K562 (cell line): ENCODE measurements around the gene TRERF1. TPM values are rescaled to one million over a fixed set of nuclear protein-coding genes. Genes with fewer than 3 reads are reported as not detected.

Source experiments
- ATAC-seq: fragments of 200-7000 bp; cut with Tn5 transposase; 3 replicates; pipeline ENCODE4 v1.9.1; 2020; ENCODE audit warnings: moderate library complexity
- BruUV-seq: library from RNA; stranded (reverse); fragments of 400-500 nt; replicated peaks from 2 replicates; lab custom pipeline; 2021; lab: Mats Ljungman, UMichigan
- CTCF ChIA-PET: fragments of 300-600 bp; formaldehyde crosslinking; extraction: SDS; loops from one replicate; lab custom pipeline; 2021; ENCODE audit warnings: low intra/inter-chr PET ratio; lab: Yijun Ruan, JAX
- POLR2A ChIA-PET: fragments of 300-600, 350-650 bp; sonication (Branson Sonifier 250); formaldehyde crosslinking; extraction: SDS; loops from one replicate; lab custom pipeline; 2021; ENCODE audit warnings: antibody characterized with exemption, inconsistent platforms; lab: Yijun Ruan, JAX
- DNase-seq, 4 experiments: peaks; one replicate each; pipeline versions ENCODE4 v3.0.0 to v3.0.0-alpha.2; 2011 to 2018; ENCODE audit warnings: low spot score in 3 of 4, mixed read lengths in 3 of 4; ENCODE audit errors: extremely low read depth in 1 of 4
- FAIRE-seq: peaks from 2 replicates; lab custom pipeline; 2011; peaks lifted over from hg19 to GRCh38; lab: Jason Lieb, UNC
- H2AFZ ChIP-seq: 2 replicates; pipeline ENCODE4 v1.6.0; 2011; ENCODE audit warnings: low read depth, low read length, control low read depth, inconsistent platforms
- H3K27ac ChIP-seq: fragments of 200-600 bp; 3 replicates; pipeline ENCODE4 v1.8.0; 2011; ENCODE audit warnings: low read depth, mild to moderate bottlenecking, control low read depth, inconsistent platforms, low read length, moderate library complexity, mixed read lengths; ENCODE audit errors: extremely low read depth
- H3K27me3 ChIP-seq, 2 experiments: fragments of 300-600 bp in 1 of 2; 2 replicates in 1 of 2; 3 replicates in 1 of 2; pipeline versions ENCODE4 v1.6.0 to v1.8.0; 2011; ENCODE audit warnings: inconsistent platforms in 2 of 2, low read length in 2 of 2, mild to moderate bottlenecking in 1 of 2, mixed read lengths in 1 of 2, moderate library complexity in 1 of 2; ENCODE audit not compliant: control insufficient read depth in 2 of 2, insufficient read depth in 2 of 2
- H3K36me3 ChIP-seq: fragments of 300-600 bp; 3 replicates; pipeline ENCODE4 v1.8.0; 2011; ENCODE audit warnings: mild to moderate bottlenecking, low read length, inconsistent platforms; ENCODE audit not compliant: control insufficient read depth, insufficient read depth
- H3K4me1 ChIP-seq, 2 experiments: fragments of 200-600 bp in 1 of 2; replicated peaks in 1 of 2; 2 replicates in 1 of 2; 3 replicates in 1 of 2; pipeline versions ENCODE4 v1.5.1 to v1.8.0; 2011; ENCODE audit warnings: inconsistent platforms in 2 of 2, low read length in 2 of 2, mild to moderate bottlenecking in 1 of 2, mixed read lengths in 1 of 2, moderate library complexity in 1 of 2; ENCODE audit not compliant: control insufficient read depth in 2 of 2, insufficient read depth in 2 of 2
- H3K4me2 ChIP-seq: 2 replicates; pipeline ENCODE4 v1.6.1; 2011; ENCODE audit warnings: low read length, control low read depth, inconsistent platforms, mixed read lengths; ENCODE audit not compliant: insufficient read depth
- H3K4me3 ChIP-seq: fragments of 200-600 bp; sonication (generic), shearing (Covaris generic); 2 replicates; pipeline ENCODE4 v1.5.1; 2016; ENCODE audit warnings: control low read depth, inconsistent platforms
- H3K79me2 ChIP-seq: fragments of 200-600 bp; 3 replicates; pipeline ENCODE4 v1.8.0; 2011; ENCODE audit warnings: low read length, inconsistent platforms; ENCODE audit not compliant: control insufficient read depth, insufficient read depth
- H3K9ac ChIP-seq, 2 experiments: 2 replicates each; pipeline versions ENCODE4 v1.6.0 to v1.6.1; 2011; ENCODE audit warnings: low read depth in 2 of 2, low read length in 2 of 2, control low read depth in 1 of 2, inconsistent platforms in 1 of 2, mild to moderate bottlenecking in 1 of 2, mixed read lengths in 1 of 2; ENCODE audit not compliant: insufficient read depth in 1 of 2
- H3K9me1 ChIP-seq: one replicate; pipeline ENCODE4 v1.6.0; 2011; ENCODE audit warnings: inconsistent platforms, mild to moderate bottlenecking, low read length, moderate library complexity; ENCODE audit not compliant: control insufficient read depth, insufficient read depth
- H3K9me3 ChIP-seq: replicated peaks from 2 replicates; pipeline ENCODE4 v1.5.1; 2011; ENCODE audit warnings: low read depth, low read length, inconsistent platforms; ENCODE audit not compliant: control insufficient read depth, insufficient read depth
- H4K20me1 ChIP-seq: replicated peaks from 2 replicates; pipeline ENCODE4 v1.6.1; 2011; ENCODE audit warnings: low read length, inconsistent platforms, mixed read lengths; ENCODE audit not compliant: control insufficient read depth, insufficient read depth
- ADNP ChIP-seq: fragments of 200-800 bp; sonication (Bioruptor generic); IDR thresholded peaks from 2 replicates; pipeline ENCODE4 v1.6.1; 2016; ENCODE audit warnings: missing genetic modification characterization, missing compliant biosample characterization
- BCOR ChIP-seq: fragments of 450-650 bp; IDR thresholded peaks from 2 replicates; pipeline ENCODE4 v1.6.1; 2016
- CEBPG ChIP-seq, 3 experiments: fragments of 200-800 bp in 1 of 3; sonication (Bioruptor generic) in 1 of 3; sonication (generic) in 1 of 3; formaldehyde crosslinking in 1 of 3; IDR thresholded peaks in 2 of 3; conservative IDR thresholded peaks in 1 of 3; 2 replicates each; pipeline versions ENCODE4 v1.6.1 to v1.8.0; 2016 to 2022; ENCODE audit warnings: missing compliant biosample characterization in 2 of 3, missing genetic modification characterization in 2 of 3, mild to moderate bottlenecking in 1 of 3, missing genetic modification reagents in 1 of 3
- DIDO1 ChIP-seq: fragments of 450-650 bp; IDR thresholded peaks from 2 replicates; pipeline ENCODE4 v1.6.1; 2016; ENCODE audit warnings: low read depth, missing biosample characterization, missing genetic modification characterization
- HLTF ChIP-seq: fragments of 450-650 bp; IDR thresholded peaks from 2 replicates; pipeline ENCODE4 v1.6.1; 2016
- ILK ChIP-seq: fragments of 450-650 bp; IDR thresholded peaks from 2 replicates; pipeline ENCODE4 v1.6.1; 2016; ENCODE audit warnings: missing genetic modification characterization, low read depth, mild to moderate bottlenecking, missing compliant biosample characterization, moderate library complexity, borderline replicate concordance
- PTBP1 ChIP-seq: fragments of 200-400 bp; formaldehyde crosslinking; IDR thresholded peaks from 2 replicates; pipeline ENCODE4 v1.6.1; 2017; ENCODE audit warnings: low read depth, low read length
- RBM25 ChIP-seq: fragments of 200-400 bp; formaldehyde crosslinking; IDR thresholded peaks from 2 replicates; pipeline ENCODE4 v1.6.1; 2018; ENCODE audit warnings: low read length, low read depth, moderate library complexity; ENCODE audit not compliant: severe bottlenecking
- SMAD4 ChIP-seq: fragments of 250-450 bp; sonication (Bioruptor Pico); conservative IDR thresholded peaks from 2 replicates; pipeline ENCODE4 v1.8.0; 2021; ENCODE audit warnings: inconsistent platforms, mild to moderate bottlenecking, moderate library complexity
- SMARCA5 ChIP-seq: fragments of 450-650 bp; IDR thresholded peaks from 2 replicates; pipeline ENCODE4 v1.6.1; 2016
- SP1 ChIP-seq: sonication (generic); formaldehyde crosslinking; IDR thresholded peaks from 2 replicates; pipeline ENCODE4 v1.8.1; 2022; ENCODE audit warnings: mild to moderate bottlenecking, missing genetic modification reagents
- TRIM24 ChIP-seq, 2 experiments: fragments of 450-650 bp; IDR thresholded peaks; 2 replicates each; pipeline ENCODE4 v1.6.1; 2016
- ZNF121 ChIP-seq: sonication (generic); formaldehyde crosslinking; conservative IDR thresholded peaks from 2 replicates; pipeline ENCODE4 v1.8.0; 2022; ENCODE audit warnings: missing genetic modification reagents
- ZNF449 ChIP-seq: fragments of 250-450 bp; sonication (Bioruptor Pico); IDR thresholded peaks from 2 replicates; pipeline ENCODE4 v1.8.0; 2022; ENCODE audit warnings: moderate library complexity, mild to moderate bottlenecking, inconsistent platforms
- WGBS: fragments of 100-300 bp; shearing (Covaris generic); methylation state at CpG from one replicate; pipeline ENCODE4 v1.1.6; 2016; ENCODE audit warnings: low coverage, mixed read lengths; ENCODE audit not compliant: insufficient coverage; ENCODE audit errors: missing lambda C conversion rate; 5-methylcytosine and 5-hydroxymethylcytosine counted together
- in situ Hi-C: fragments of 300-500 bp; cut with MboI; formaldehyde crosslinking; loops from 4 replicates; pipeline ENCODE4 v1.15.0; 2018; ENCODE audit warnings: inconsistent platforms, mixed read lengths
- intact Hi-C: fragments of 100-400 bp; cut with micrococcal nuclease; formaldehyde crosslinking; loops from 2 replicates; pipeline ENCODE4 v1.14.2; 2022
- polyA plus RNA-seq, 8 experiments: library from polyadenylated mRNA; depleted of rRNA in 4 of 8; stranded (reverse) in 5 of 8; unstranded in 3 of 8; fragments of >200 nt; fragmentation: Nextera tagmentation in 2 of 8; fragmentation: Illumina TruSeq in 1 of 8; extraction: Ambion mirVana in 2 of 8; extraction: Trizol in 1 of 8; gene quantifications; 2 replicates each; pipeline versions ENCODE4 v1.2.1 to v1.2.3, GENCODE V29; 2011 to 2014; ENCODE audit warnings: inconsistent platforms in 1 of 8, missing spikeins in 1 of 8
- total RNA-seq, 7 experiments: library from RNA; depleted of rRNA in 6 of 7; stranded (reverse); fragments of >200 nt in 6 of 7; fragmentation: Illumina TruSeq in 2 of 7; extraction: Trizol in 2 of 7; gene quantifications; 2 replicates each; pipeline versions ENCODE4 v1.2.1 to v1.2.3, GENCODE V29; 2011 to 2021; ENCODE audit warnings: low replicate concordance in 1 of 7

The TRERF1 gene
- total and polyA plus RNA-seq, 9 of the 15 experiments (the other 6 are each of a cell fraction or from before 2014, with no cell fraction given) = 0.04 to 0.20 (median 0.07) TPM; not detected in 3

- ATAC-seq = no peak
- Histone ChIP-seq H3K9ac (no peak overlapping the region), H3K9me3 (no peaks in the 10 kb centered on the region), H2AFZ (no peak overlapping the region), H3K27ac (no peak overlapping the region), H3K9me1 (no peaks in the 10 kb centered on the region), H3K4me2 (no peak overlapping the region), H3K36me3 (no peaks in the 10 kb centered on the region), H3K4me1 (peaks cover 0 to 4% of the 10 kb centered on the region in 2 experiments; a peak in 1 of 5 replicates), H3K4me3 (no peak overlapping the region), H4K20me1 (no peaks in the 10 kb centered on the region; the same call in 1 of the 2 replicates), H3K27me3 (peaks cover 16 to 50% of the 10 kb centered on the region in 2 experiments; a peak in 4 of 5 replicates), H3K79me2 (no peaks in the 10 kb centered on the region)
- 20% methylated on average over 3 of the region's 3 CpGs for WGBS
- no peak for DNase-seq
- no peak for FAIRE-seq
- peak; percentile 13 for TF ChIP-seq RBM25
- TF ChIP-seq ADNP (tag) = no peak
- TF ChIP-seq ZNF121 (CRISPR knock-in tag) = peak; percentile 84
- intact Hi-C loops = no loop called here
- CTCF ChIA-PET = no interaction called here
- in situ Hi-C loops = no loop called here
- no TSS peak for BruUV-seq
- POLR2A ChIA-PET = no interaction called here
Measured at GRCh38 chr6:42370323-42370985, 81.3 kb downstream of the TRERF1 start.

GRCh38 chr6:42369568-42369967 is 82.2 kb downstream of the TRERF1 start:
- intact Hi-C loops = no loop called here
- DNase-seq = peak; percentile 21 to 64 (median 48)
- peak; percentile 57; the same call in 2 of the 3 replicates for ATAC-seq
- Histone ChIP-seq H2AFZ (no peak overlapping the region), H3K4me1 (peaks cover 0 to 4% of the 10 kb centered on the region in 2 experiments; a peak in 1 of 5 replicates), H3K9me1 (no peaks in the 10 kb centered on the region), H3K9me3 (no peaks in the 10 kb centered on the region), H3K9ac (no peak overlapping the region), H3K79me2 (no peaks in the 10 kb centered on the region), H3K4me2 (no peak overlapping the region), H3K27me3 (peaks cover 13 to 48% of the 10 kb centered on the region in 2 experiments; a peak in 4 of 5 replicates), H3K36me3 (no peaks in the 10 kb centered on the region), H3K4me3 (no peak overlapping the region), H4K20me1 (no peaks in the 10 kb centered on the region; the same call in 1 of the 2 replicates), H3K27ac (no peak overlapping the region)
- WGBS = 20% methylated on average over 2 of the region's 2 CpGs
- ChIA-PET CTCF (no interaction called here), POLR2A (interaction anchor here (0.6 kb wide), 1 partner anchor 690 kb away, joined by 3 read pairs; no protein-coding TSS in a partner anchor)
- BruUV-seq = no TSS peak
- in situ Hi-C loops = no loop called here
- no peak for FAIRE-seq
- TF ChIP-seq SP1 (CRISPR knock-in tag) (0 out of 2 replicates have a peak, but pooled peaks have one; percentile 21), SMARCA5 (peak; percentile 86), CEBPG (CRISPR knock-in tag; IDR thresholded peaks at IDR 0.05) (peak; percentile 72), CEBPG (tag; conservative IDR thresholded peaks at IDR 0.05 in 1 of 2, IDR thresholded peaks at IDR 0.05 in 1 of 2) (peak; percentile 33 to 85; a peak in 3 of 4 replicates), ZNF449 (CRISPR knock-in tag) (no peak), PTBP1 (0 out of 2 replicates have a peak, but pooled peaks have one; percentile 68), TRIM24 (IDR thresholded peaks at IDR 0.05) (peak in 1 of 2 experiments; percentile 24; a peak in 1 of 4 replicates), BCOR (peak; percentile 87), DIDO1 (tag) (no peak), HLTF (peak; percentile 45; the same call in 1 of the 2 replicates), ILK (no peak), SMAD4 (CRISPR knock-in tag) (no peak)
